ENCODE data around the gene DZIP1.

- TF ChIP-seq, protein P1, sequence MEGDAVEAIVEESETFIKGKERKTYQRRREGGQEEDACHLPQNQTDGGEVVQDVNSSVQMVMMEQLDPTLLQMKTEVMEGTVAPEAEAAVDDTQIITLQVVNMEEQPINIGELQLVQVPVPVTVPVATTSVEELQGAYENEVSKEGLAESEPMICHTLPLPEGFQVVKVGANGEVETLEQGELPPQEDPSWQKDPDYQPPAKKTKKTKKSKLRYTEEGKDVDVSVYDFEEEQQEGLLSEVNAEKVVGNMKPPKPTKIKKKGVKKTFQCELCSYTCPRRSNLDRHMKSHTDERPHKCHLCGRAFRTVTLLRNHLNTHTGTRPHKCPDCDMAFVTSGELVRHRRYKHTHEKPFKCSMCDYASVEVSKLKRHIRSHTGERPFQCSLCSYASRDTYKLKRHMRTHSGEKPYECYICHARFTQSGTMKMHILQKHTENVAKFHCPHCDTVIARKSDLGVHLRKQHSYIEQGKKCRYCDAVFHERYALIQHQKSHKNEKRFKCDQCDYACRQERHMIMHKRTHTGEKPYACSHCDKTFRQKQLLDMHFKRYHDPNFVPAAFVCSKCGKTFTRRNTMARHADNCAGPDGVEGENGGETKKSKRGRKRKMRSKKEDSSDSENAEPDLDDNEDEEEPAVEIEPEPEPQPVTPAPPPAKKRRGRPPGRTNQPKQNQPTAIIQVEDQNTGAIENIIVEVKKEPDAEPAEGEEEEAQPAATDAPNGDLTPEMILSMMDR (IDR thresholded peaks at IDR 0.05) = no peak
- TF ChIP-seq POLR2A (IDR thresholded peaks at IDR 0.05) (no peak), POLR2AphosphoS5 (IDR thresholded peaks at IDR 0.05) (no peak), EP300 (IDR thresholded peaks at IDR 0.05; ENCODE audit: low read depth) (no peak)
These were observed 2.4 kb downstream of the DZIP1 start for GRCh38 chr13:95642028-95642621.

Measured in transverse colon (tissue), 4 donors.